HG03460 (cell line): ENCODE results near the gene PRPF19.

Experiments
- ATAC-seq: cut with Tn5 transposase; IDR thresholded peaks from one replicate; pipeline ENCODE4 v1.9.1; 2021; ENCODE audit not compliant: unreplicated experiment

Gene PRPF19

DNA sequence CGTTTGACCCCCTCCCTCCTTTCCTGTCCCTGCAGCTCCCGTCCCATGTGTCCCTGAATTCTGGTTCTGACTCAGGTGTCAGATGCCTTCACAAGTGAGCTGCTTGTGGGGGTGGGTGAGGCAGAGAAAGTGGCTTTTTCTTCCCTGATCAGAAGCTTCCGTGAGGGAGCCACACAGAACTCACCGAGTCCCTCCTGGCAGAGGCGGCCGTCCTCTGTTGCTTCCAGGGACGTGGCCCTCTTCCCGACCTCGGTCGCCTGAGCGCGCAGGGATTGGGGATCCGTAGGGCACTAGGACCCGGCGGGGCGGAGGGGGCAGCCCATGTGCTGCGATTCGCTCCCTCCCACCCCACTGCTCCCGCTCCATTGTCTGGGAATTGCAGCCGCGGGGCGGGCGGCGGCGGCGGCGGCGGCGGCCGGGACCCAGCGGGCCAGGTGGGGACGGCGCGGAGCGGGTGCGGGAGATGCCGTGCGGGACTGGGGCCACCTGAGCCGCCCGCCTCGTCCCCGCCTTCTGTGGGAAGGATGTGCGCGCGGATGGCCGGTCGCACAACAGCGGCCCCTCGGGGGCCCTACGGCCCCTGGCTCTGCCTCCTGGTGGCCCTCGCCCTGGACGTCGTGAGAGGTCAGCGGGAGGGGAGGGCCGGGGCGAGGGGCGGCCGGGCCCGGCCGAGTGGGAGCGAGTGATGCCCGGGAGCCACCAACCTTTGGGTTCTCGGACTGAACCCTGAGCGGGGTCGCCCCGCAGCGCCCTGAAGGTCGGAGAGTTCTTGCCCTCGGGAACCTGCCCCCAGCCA is 17.9 kb upstream of the PRPF19 start, which contains the start of gene TMEM132A:
Gene TMEM132A, plus strand, starts transcription at position 351 of the 796 bp plus-strand sequence. Its CDS starts 174 bp downstream, at position 525.
- ATAC-seq, result no peak

DNA sequence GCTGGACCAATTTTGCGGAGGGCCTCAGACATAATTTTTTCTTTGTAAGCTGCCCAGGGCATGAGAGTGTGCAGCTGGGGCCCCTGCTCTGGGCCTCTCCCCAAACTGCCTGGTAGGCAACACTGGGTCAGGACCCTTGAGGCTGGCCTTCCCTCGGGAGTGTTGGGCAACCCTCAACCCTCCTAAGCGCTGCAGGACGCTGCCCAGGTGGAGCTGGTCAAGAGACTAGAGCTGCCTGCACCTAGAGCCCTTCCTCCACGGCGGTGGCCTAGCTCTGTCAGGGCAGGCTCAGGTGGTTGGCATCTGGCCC is 17.4 kb upstream of the PRPF19 start:
- no peak for ATAC-seq

GRCh38 chr11:60923326-60923725 is 16.9 kb upstream of the PRPF19 start:
- ATAC-seq, result no peak

DNA sequence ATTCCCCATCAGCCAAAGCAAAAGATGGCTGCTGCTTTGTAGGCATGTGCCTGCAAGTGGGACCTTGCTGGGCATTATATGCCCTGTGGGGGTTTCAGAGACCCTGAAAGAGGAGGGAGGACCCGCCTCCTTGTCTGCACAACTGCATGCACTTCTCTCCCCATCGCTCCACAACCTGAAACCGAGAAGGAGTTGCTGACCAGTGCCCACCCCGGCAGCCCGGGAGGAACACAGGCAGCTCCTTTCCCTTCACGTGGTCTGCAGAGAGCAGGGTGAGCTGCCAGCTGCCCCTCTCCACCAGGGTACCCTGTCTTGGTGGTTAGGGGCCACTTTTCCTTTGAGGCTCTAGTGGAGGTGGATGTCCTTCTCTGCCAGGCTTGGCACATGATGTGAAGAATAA is 16.5 kb upstream of the PRPF19 start:
- no peak for ATAC-seq

DNA sequence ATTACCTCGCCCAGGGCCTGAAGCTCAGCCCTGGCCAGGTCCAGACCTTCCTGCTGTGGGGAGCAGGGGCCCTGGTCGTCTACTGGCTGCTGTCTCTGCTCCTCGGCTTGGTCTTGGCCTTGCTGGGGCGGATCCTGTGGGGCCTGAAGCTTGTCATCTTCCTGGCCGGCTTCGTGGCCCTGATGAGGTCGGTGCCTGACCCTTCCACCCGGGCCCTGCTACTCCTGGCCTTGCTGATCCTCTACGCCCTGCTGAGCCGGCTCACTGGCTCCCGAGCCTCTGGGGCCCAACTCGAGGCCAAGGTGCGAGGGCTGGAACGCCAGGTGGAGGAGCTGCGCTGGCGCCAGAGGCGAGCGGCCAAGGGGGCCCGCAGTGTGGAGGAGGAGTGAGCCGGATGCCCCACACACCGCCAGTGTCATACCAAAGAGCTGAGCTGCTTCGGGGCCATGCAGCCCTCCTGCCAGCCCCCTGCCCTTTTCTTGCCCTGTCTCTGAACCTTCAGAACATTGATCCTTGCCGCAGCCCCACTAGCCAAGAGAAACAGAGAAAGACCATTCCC is 15.5 kb upstream of the PRPF19 start:
- ATAC-seq, result no peak

DNA sequence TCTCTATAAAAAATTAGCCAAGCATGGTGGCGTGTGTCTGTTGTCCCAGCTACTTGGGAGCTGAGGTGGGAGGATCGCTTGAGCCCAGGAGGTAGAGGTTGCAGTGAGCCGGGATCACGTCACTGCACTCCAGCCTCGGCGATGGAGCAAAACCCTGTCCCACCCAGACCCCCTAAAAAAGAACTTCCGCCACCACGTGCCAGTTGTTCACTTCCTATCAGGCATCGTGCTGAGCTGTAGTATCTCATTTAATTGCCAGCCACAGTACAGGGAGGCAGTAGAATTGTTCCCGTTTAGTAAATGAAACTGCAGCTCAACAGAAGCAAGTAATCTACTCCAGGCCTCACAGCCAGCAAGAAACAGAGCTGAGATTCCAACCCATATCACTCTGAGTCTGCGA is 14.9 kb upstream of the PRPF19 start:
- no peak for ATAC-seq

- ATAC-seq, result no peak
Observed at GRCh38 chr11:60919956-60920355, 13.6 kb upstream of the PRPF19 start.

GRCh38 chr11:60919320-60919719 is 12.9 kb upstream of the PRPF19 start:
- no peak for ATAC-seq

DNA sequence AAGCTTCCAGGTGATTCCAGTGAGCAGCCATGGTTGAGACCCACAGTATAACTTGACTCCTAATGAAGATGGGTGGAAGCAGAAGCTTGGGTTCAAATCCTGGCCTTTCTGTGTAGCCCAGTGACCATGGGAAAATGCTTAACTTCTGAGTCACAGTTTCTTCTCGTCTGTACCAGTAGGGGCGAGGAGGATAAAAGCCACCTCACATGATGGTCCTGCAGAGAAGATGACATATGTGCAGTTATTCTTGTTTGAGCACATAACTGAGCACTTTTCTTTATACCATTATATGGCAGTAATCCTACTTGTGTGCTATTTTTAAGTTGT is 12.5 kb upstream of the PRPF19 start:
- no peak for ATAC-seq

- no peak for ATAC-seq
Observed at GRCh38 chr11:60918251-60918938, 12.0 kb upstream of the PRPF19 start.

DNA sequence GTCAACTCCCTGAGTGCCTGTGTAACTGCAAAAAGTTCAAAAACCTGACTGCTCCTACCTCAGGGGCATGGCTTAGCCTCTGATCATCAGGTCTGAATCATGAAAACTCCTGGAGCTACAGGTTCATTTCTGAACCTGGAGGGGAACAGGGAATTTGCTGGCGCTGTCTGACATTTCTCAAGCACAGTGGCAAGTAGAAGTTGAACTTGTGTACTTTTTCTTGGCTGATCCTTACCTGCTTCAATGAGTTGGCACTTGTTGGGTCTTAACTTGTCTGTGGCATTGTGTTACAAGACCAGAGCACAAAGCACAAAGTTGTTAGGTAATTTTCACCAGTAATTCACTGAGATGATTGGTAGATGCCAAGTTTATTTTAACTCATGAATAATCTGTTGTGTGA is 10.9 kb upstream of the PRPF19 start:
- no peak for ATAC-seq

GRCh38 chr11:60916669-60917206 is 10.4 kb upstream of the PRPF19 start:
- ATAC-seq, result no peak

- ATAC-seq, result peak; percentile 58
Observed at GRCh38 chr11:60915248-60915914, 9.0 kb upstream of the PRPF19 start.

GRCh38 chr11:60914633-60915247 is 8.4 kb upstream of the PRPF19 start:
- peak; percentile 1 for ATAC-seq

GRCh38 chr11:60913793-60914632 is 7.6 kb upstream of the PRPF19 start, which contains the start of gene TMEM109:
TSS of gene TMEM109 (plus strand) at chr11:60914158. CDS start at chr11:60919694, 5,536 bp downstream.
- ATAC-seq, result peak; percentile 38

DNA sequence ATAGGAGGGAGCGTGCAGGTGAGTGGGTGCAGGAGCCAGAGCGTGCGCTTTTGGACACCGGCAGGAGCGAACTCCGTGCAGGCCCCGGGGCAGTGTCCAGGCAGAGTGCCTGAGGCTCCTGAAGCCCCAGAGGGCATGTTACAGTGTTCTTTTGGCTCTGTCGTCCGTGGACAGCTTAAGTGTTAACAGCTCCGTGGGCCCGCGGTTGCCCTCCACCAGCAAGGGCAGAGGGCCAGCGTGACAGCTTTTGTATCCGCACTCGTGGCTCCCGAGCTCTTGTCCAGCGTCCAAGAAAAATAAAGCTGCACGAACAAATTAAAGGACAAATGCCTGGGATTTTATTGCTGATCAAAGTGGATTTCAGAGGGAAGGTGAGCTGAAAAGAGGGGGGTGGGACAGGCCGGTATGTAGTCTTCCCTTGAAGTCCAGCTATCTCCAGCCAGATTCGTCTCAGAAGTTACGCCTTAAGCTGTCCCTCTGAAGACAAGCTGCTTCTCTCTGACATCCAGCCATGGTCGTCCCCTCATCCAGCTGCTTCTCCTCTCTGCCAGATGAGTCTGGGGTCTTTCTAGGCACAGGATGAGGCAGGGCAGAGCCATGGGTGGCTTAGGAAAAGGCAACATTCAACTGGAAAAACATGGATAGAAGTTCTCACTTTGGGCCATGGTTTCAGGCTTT is 6.6 kb upstream of the PRPF19 start:
- no peak for ATAC-seq

DNA sequence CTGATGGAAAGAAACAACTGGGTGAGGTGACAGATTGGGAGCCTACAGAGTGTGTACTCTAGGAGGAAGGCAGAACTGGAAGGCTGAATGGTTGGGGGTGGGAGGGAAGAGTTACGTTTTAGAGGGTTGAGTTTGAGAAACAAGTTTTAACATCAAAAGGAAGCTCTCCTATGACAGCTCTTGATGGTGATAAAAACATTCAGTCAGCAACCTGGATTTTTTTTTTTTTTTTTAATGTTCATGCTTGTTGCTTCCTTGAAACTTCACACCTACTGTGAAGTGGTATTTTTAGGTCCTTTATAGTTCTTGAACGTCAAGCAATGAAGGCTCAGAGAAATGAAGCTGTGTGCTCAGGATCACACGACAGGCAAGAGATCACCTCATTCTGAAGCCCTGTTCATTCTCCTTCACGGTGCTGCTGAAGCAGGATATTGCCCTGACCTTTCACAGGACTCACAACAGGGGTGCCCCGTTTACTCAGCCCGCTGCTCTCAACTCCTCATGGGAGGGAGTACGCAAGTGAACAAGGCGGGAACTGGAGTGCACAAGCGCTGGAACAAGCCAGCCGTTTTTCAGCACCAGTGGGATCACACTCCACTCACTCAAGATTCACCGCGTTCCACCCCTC is 6.0 kb upstream of the PRPF19 start:
- no peak for ATAC-seq

DNA sequence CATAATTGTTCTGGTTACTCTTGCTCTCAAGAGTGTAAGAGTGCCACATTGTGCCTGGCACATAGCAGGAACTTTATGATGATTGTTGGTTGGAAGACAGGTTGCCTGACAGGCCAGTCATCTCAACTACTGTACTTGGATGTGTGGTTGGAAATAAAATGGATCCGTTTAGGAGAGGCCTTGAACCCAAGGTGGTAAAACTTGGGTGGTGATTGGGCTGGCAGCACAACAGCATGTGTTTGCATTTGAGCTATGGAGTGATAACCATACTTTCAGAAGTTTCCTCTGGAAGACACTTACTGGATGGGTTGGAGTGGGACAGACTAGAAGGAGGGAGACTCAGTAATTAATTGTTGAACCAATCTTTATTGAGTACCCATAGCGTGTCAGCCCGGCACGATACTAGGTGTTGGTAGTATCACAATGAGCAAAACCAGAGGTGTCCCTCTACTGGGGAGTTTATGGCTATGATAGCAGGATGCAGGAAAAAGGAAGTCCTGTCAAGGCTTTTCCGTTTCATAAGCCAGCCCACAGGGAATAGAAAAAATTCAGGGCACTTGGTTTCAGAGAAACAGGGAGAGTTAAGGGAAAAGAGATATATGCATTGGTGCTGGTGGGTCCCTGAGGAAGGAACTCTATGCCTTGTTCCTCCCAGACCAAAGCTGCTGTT is 4.5 kb upstream of the PRPF19 start:
- no peak for ATAC-seq

- ATAC-seq, result peak; percentile 32
Observed at GRCh38 chr11:60910281-60910687, 3.9 kb upstream of the PRPF19 start.
